Measurements from ENCODE around the gene BMAL2.

Gene BMAL2

GRCh38 chr12:27330846-27331245 is 1.8 kb upstream of the BMAL2 start:
- DNase-seq = no peak

GRCh38 chr12:27331291-27331926 is 1.2 kb upstream of the BMAL2 start:
- peak; percentile 21 for DNase-seq

GRCh38 chr12:27331927-27332324 is 710 bp upstream of the BMAL2 start:
- DNase-seq = no peak

- DNase-seq = no peak
These were observed 276 bp upstream of the BMAL2 start for GRCh38 chr12:27332407-27332713.

GRCh38 chr12:27333403-27334009 is 870 bp downstream of the BMAL2 start:
- peak; percentile 66 for DNase-seq

- no peak for DNase-seq
These were observed 1.5 kb downstream of the BMAL2 start for GRCh38 chr12:27334042-27334720.

- no peak for DNase-seq
These were observed 2.1 kb downstream of the BMAL2 start for GRCh38 chr12:27334721-27335082.

- DNase-seq = no peak
These were observed 3.0 kb downstream of the BMAL2 start for GRCh38 chr12:27335364-27336281.

GRCh38 chr12:27336282-27336653 is 3.6 kb downstream of the BMAL2 start:
- no peak for DNase-seq

GRCh38 chr12:27337376-27337775 is 4.7 kb downstream of the BMAL2 start:
- peak; percentile 42 for DNase-seq

GRCh38 chr12:27338473-27338872 is 5.8 kb downstream of the BMAL2 start:
- no peak for DNase-seq

- DNase-seq = no peak
These were observed 8.3 kb downstream of the BMAL2 start for GRCh38 chr12:27340971-27341370.

GRCh38 chr12:27342536-27342935 is 9.9 kb downstream of the BMAL2 start:
- DNase-seq = no peak

- no peak for DNase-seq
These were observed 10.8 kb downstream of the BMAL2 start for GRCh38 chr12:27343255-27344000.

GRCh38 chr12:27344246-27344645 is 11.6 kb downstream of the BMAL2 start:
- DNase-seq = no peak

GRCh38 chr12:27344760-27345159 is 12.1 kb downstream of the BMAL2 start:
- no peak for DNase-seq

GRCh38 chr12:27345376-27345775 is 12.7 kb downstream of the BMAL2 start:
- DNase-seq = no peak

GRCh38 chr12:27347779-27348178 is 15.1 kb downstream of the BMAL2 start:
- no peak for DNase-seq

- no peak for DNase-seq
These were observed 18.8 kb downstream of the BMAL2 start for GRCh38 chr12:27351476-27351875.

- no peak for DNase-seq
These were observed 22.9 kb downstream of the BMAL2 start for GRCh38 chr12:27355486-27355885.

GRCh38 chr12:27355979-27356378 is 23.3 kb downstream of the BMAL2 start:
- DNase-seq = no peak

- DNase-seq = no peak
These were observed 27.1 kb downstream of the BMAL2 start for GRCh38 chr12:27359578-27360340.

Data from eye (tissue), 1 donor.